Gastroesophageal sphincter (tissue), 3 donors: ENCODE data around the gene SENP1.

Experiments
- CTCF ChIP-seq, 4 experiments: fragments of 200-600 bp in 2 of 4; fragments of 450-650 bp in 2 of 4; sonication (generic) in 1 of 4; IDR thresholded peaks; one replicate each; pipeline ENCODE4 v1.5.1; 2017 to 2019; ENCODE audit warnings: antibody characterized with exemption in 4 of 4, mild to moderate bottlenecking in 2 of 4, moderate library complexity in 2 of 4
- EP300 ChIP-seq: sonication (generic); formaldehyde crosslinking; IDR thresholded peaks from one replicate; pipeline ENCODE4 v1.6.1; 2017; ENCODE audit warnings: antibody characterized with exemption, mild to moderate bottlenecking
- POLR2A ChIP-seq, 2 donors: fragments of 450-650 bp; IDR thresholded peaks; one replicate each; pipeline ENCODE4 v1.6.1; 2017; ENCODE audit warnings: antibody characterized with exemption in 2 of 2, mild to moderate bottlenecking in 2 of 2, moderate library complexity in 1 of 2

GRCh38 chr12:48024735-48025134 is 81.1 kb downstream of the SENP1 start:
- TF ChIP-seq CTCF (IDR thresholded peaks at IDR 0.05) (no peak), POLR2A (IDR thresholded peaks at IDR 0.05) (no peak), EP300 (no peak)
